HepG2 (cell line): ENCODE measurements around the gene LSM12. TPM values are rescaled to one million over a fixed set of nuclear protein-coding genes. Genes with fewer than 3 reads are reported as not detected.

ENCODE experiments used
- ATAC-seq: fragments of 200-7000 bp; cut with Tn5 transposase; 3 replicates; pipeline ENCODE4 v1.9.1; 2020; ENCODE audit warnings: mild to moderate bottlenecking, moderate library complexity
- BruUV-seq: library from RNA; stranded (reverse); fragments of 400-500 nt; replicated peaks from 2 replicates; lab custom pipeline; 2021; lab: Mats Ljungman, UMichigan
- CTCF ChIA-PET: fragments of 300-600 bp; formaldehyde crosslinking; extraction: SDS; loops from one replicate; lab custom pipeline; 2021; ENCODE audit warnings: low total read pairs, inconsistent platforms, low intra/inter-chr PET ratio; lab: Yijun Ruan, JAX
- POLR2A ChIA-PET: fragments of 350-600 bp; sonication (Branson Sonifier 250); formaldehyde crosslinking; loops from one replicate; lab custom pipeline; 2020; ENCODE audit warnings: antibody characterized with exemption, inconsistent platforms; lab: Yijun Ruan, JAX
- DNase-seq: peaks from one replicate; pipeline ENCODE4 v3.0.0-alpha.2; 2015; ENCODE audit warnings: low spot score
- FAIRE-seq: peaks from 3 replicates; lab custom pipeline; 2011; peaks lifted over from hg19 to GRCh38; lab: Jason Lieb, UNC
- H2AFZ ChIP-seq: one replicate; pipeline ENCODE4 v1.6.1; 2011; ENCODE audit warnings: low read length, inconsistent platforms
- H3K27ac ChIP-seq: fragments of 300-600 bp; 3 replicates; pipeline ENCODE4 v1.8.0; 2011; ENCODE audit warnings: mixed run types, mild to moderate bottlenecking, mixed read lengths, low read length, inconsistent platforms; ENCODE audit not compliant: insufficient read depth; ENCODE audit errors: extremely low read length
- H3K27me3 ChIP-seq, 2 experiments: fragments of 200-600 bp in 1 of 2; 2 replicates in 1 of 2; 3 replicates in 1 of 2; pipeline versions ENCODE4 v1.6.0 to v1.8.0; 2011; ENCODE audit warnings: low read length in 2 of 2, mild to moderate bottlenecking in 2 of 2, moderate library complexity in 2 of 2, inconsistent platforms in 1 of 2; ENCODE audit not compliant: insufficient read depth in 2 of 2, control insufficient read depth in 1 of 2
- H3K36me3 ChIP-seq, 2 experiments: fragments of 200-600 bp in 1 of 2; replicated peaks in 1 of 2; 2 replicates in 1 of 2; 3 replicates in 1 of 2; pipeline versions ENCODE4 v1.5.1 to v1.8.0; 2011; ENCODE audit warnings: low read length in 2 of 2, inconsistent platforms in 1 of 2; ENCODE audit not compliant: insufficient read depth in 2 of 2, control insufficient read depth in 1 of 2
- H3K4me1 ChIP-seq: 2 replicates; pipeline ENCODE4 v1.5.1; 2012; ENCODE audit warnings: low read length, inconsistent platforms; ENCODE audit not compliant: insufficient read depth
- H3K4me2 ChIP-seq: 2 replicates; pipeline ENCODE4 v1.6.0; 2011; ENCODE audit warnings: low read depth, low read length, inconsistent platforms
- H3K4me3 ChIP-seq, 3 experiments: fragments of 200-600 bp in 1 of 3; sonication (generic), shearing (Covaris generic) in 1 of 3; replicated peaks in 1 of 3; 2 replicates each; pipeline ENCODE4 v1.5.1; 2011 to 2016; ENCODE audit warnings: low read length in 3 of 3, inconsistent platforms in 2 of 3, low read depth in 2 of 3, mild to moderate bottlenecking in 2 of 3, control low read depth in 1 of 3, mixed read lengths in 1 of 3; ENCODE audit not compliant: insufficient read depth in 1 of 3
- H3K79me2 ChIP-seq: one replicate; pipeline ENCODE4 v1.6.1; 2011; ENCODE audit warnings: low read length, inconsistent platforms; ENCODE audit not compliant: insufficient read depth
- H3K9ac ChIP-seq: 2 replicates; pipeline ENCODE4 v1.6.0; 2011; ENCODE audit warnings: mild to moderate bottlenecking, low read depth, low read length, inconsistent platforms; ENCODE audit not compliant: insufficient read depth
- H3K9me3 ChIP-seq: 2 replicates; pipeline ENCODE4 v1.5.1; 2012; ENCODE audit warnings: mild to moderate bottlenecking, low read length
- H4K20me1 ChIP-seq: 2 replicates; pipeline ENCODE4 v1.6.0; 2011; ENCODE audit warnings: inconsistent platforms, mild to moderate bottlenecking, low read length, moderate library complexity; ENCODE audit not compliant: insufficient read depth
- FOSL2 ChIP-seq: sonication (generic); formaldehyde crosslinking; IDR thresholded peaks from 2 replicates; pipeline ENCODE4 v1.4.0; 2020; ENCODE audit warnings: missing genetic modification reagents
- MED1 ChIP-seq: sonication (generic); formaldehyde crosslinking; IDR thresholded peaks from 2 replicates; pipeline ENCODE4 v1.4.0; 2020; ENCODE audit warnings: missing genetic modification reagents
- NFKB2 ChIP-seq: sonication (generic); formaldehyde crosslinking; IDR thresholded peaks from 2 replicates; pipeline ENCODE4 v1.4.0; 2020; ENCODE audit warnings: missing genetic modification reagents, borderline replicate concordance
- PBX2 ChIP-seq: IDR thresholded peaks from 2 replicates; pipeline ENCODE4 v1.6.1; 2016; ENCODE audit warnings: control low read depth
- SP2 ChIP-seq: sonication (generic); formaldehyde crosslinking; IDR thresholded peaks from 2 replicates; pipeline ENCODE4 v1.5.1; 2020; ENCODE audit warnings: mild to moderate bottlenecking, missing genetic modification reagents
- THAP7 ChIP-seq: sonication (generic); formaldehyde crosslinking; IDR thresholded peaks from 2 replicates; pipeline ENCODE4 v1.8.1; 2023; ENCODE audit warnings: mild to moderate bottlenecking, missing genetic modification reagents
- U2AF2 ChIP-seq: fragments of 200-400 bp; formaldehyde crosslinking; IDR thresholded peaks from 2 replicates; pipeline ENCODE4 v1.6.1; 2017; ENCODE audit warnings: low read depth, mild to moderate bottlenecking, low read length
- UBTF ChIP-seq: sonication (generic); formaldehyde crosslinking; IDR thresholded peaks from 2 replicates; pipeline ENCODE4 v1.4.0; 2020; ENCODE audit warnings: mild to moderate bottlenecking, missing genetic modification reagents
- ZNF225 ChIP-seq: sonication (generic); formaldehyde crosslinking; IDR thresholded peaks from 2 replicates; pipeline ENCODE4 v1.4.0; 2020; ENCODE audit warnings: mild to moderate bottlenecking, missing genetic modification reagents
- ZNF512B ChIP-seq: sonication (generic); formaldehyde crosslinking; IDR thresholded peaks from 2 replicates; pipeline ENCODE4 v1.5.1; 2020; ENCODE audit warnings: missing genetic modification reagents, mild to moderate bottlenecking, borderline replicate concordance
- ZNF772 ChIP-seq: sonication (generic); formaldehyde crosslinking; IDR thresholded peaks from 2 replicates; pipeline ENCODE4 v1.5.0; 2020; ENCODE audit warnings: mild to moderate bottlenecking, missing genetic modification reagents
- WGBS: methylation state at CpG from one replicate; pipeline ENCODE4 v1.1.6; 2017; ENCODE audit warnings: low lambda C conversion rate; 5-methylcytosine and 5-hydroxymethylcytosine counted together
- in situ Hi-C: cut with HindIII; loops from 2 replicates; pipeline ENCODE4 v1.10.0; 2017; ENCODE audit warnings: low pct_unique_long_range_greater_than_20kb; ENCODE audit not compliant: extremely low pct_ligation_motif_present
- intact Hi-C: fragments of 100-400 bp; cut with micrococcal nuclease; formaldehyde crosslinking; loops from one replicate; pipeline ENCODE4 v1.10.0; 2022; ENCODE audit not compliant: unreplicated experiment
- polyA plus RNA-seq, 8 experiments: library from polyadenylated mRNA; depleted of rRNA in 3 of 8; stranded (reverse) in 7 of 8; unstranded in 1 of 8; fragments of >200 nt; fragmentation: Illumina TruSeq in 4 of 8; extraction: Trizol in 4 of 8; gene quantifications; 2 replicates each; pipeline versions ENCODE4 v1.2.1 to v1.2.3, GENCODE V29; 2011 to 2016; ENCODE audit warnings: low read depth in 4 of 8, missing spikeins in 1 of 8, mixed read lengths in 1 of 8; ENCODE audit not compliant: insufficient read depth in 1 of 8
- total RNA-seq, 5 experiments: library from RNA; depleted of rRNA; stranded (reverse); fragments of >200 nt; fragmentation: Illumina TruSeq; extraction: Trizol; gene quantifications; 2 replicates each; pipeline ENCODE4 v1.2.3, GENCODE V29; 2016; ENCODE audit warnings: low read depth in 1 of 5
- TF ChIP-seq, protein P1 (sequence below): sonication (generic); formaldehyde crosslinking; IDR thresholded peaks from 2 replicates; pipeline ENCODE4 v1.5.1; 2020; ENCODE audit warnings: missing genetic modification reagents, mild to moderate bottlenecking, borderline replicate concordance

LSM12 gene
- total and polyA plus RNA-seq, 2 of the 13 experiments (the other 11 are each of a cell fraction or from before 2014, with no cell fraction given): 52.8 to 55.7 TPM

DNA sequence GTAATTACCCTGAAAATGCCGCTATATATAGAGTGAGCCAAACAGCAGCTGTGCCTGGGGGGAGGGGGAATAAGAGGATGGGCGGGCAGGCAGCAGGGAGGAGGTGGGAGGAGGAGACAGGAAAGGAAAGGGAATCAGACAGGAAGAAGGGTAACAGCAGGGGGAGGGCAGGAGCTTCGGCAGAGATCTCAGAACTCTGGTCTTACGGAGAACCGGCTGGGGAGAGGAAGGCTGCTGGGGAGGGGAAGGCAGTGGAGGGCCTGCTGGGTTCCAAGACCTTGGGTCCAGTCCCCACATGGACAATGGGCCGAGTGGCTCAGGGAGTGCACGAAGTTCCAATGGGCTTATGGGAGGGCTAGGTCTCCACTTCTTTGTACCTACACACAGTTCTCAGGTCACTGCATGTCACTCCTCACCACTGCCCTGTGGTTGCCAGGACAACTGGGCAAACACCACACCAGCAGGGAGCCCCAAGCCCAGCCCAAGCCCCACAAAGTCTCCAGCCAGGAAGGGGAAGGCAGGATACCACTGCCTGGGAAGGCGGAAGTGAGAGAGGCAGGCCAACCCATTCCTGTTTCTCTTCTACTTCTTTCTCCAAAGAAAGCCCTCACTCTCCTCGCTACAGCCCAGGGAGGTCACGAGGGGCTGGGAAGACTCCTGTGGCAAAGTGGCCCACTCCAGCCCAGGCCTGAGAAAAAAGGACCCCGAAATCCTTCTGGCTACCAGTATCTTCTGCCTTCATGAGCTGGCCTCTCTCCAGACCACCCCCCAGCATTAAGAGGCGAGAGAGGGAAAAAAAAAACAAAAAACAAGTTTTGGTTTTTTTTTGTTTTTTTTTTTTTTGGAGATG is 29.4 kb upstream of the LSM12 start:
- Histone ChIP-seq H3K4me3 (peak overlapping the region; percentile 28 to 68 (median 31); a peak in 5 of 6 replicates), H3K9me3 (no peaks in the 10 kb centered on the region), H3K79me2 (peaks cover 13% of the 10 kb centered on the region), H3K36me3 (peaks cover 15 to 25% of the 10 kb centered on the region in 2 experiments), H2AFZ (no peak overlapping the region), H4K20me1 (peaks cover 7% of the 10 kb centered on the region; the same call in 1 of the 2 replicates), H3K27me3 (no peaks in the 10 kb centered on the region), H3K4me2 (peak overlapping the region; percentile 87), H3K9ac (peak overlapping the region; percentile 80), H3K27ac (peak overlapping the region; percentile 94), H3K4me1 (peaks cover 47% of the 10 kb centered on the region)
- intact Hi-C loops: loop anchor here (2.0 kb wide), 1 partner anchor 15 kb away; no protein-coding TSS in a partner anchor
- TSS peak; percentile 78 for BruUV-seq
- ATAC-seq (peak; percentile 92), DNase-seq (peak; percentile 94), FAIRE-seq (peak; percentile 99)
- ChIA-PET CTCF (interaction anchor here (1.0 to 2.4 kb wide), 3 partner anchors 12 to 20 kb away, joined by 3 to 17 read pairs (median 3); no protein-coding TSS in a partner anchor), POLR2A (interaction anchor here (0.7 to 3.1 kb wide), 9 partner anchors 9 to 91 kb away, joined by 4 to 23 read pairs (median 7); partner anchors contain the start of genes G6PC3, HDAC5, LSM12 and TMUB2)
- WGBS: 14% methylated on average over 11 of the region's 12 CpGs
- in situ Hi-C loops: no loop called here
- TF ChIP-seq ZNF225 (CRISPR knock-in tag) (0 out of 2 replicates have a peak, but pooled peaks have one; percentile 21), U2AF2 (peak; percentile 96), MED1 (CRISPR knock-in tag) (peak; percentile 42; the same call in 1 of the 2 replicates), NFKB2 (CRISPR knock-in tag) (peak; percentile 78; the same call in 1 of the 2 replicates), ZNF512B (no peak), FOSL2 (CRISPR knock-in tag) (peak; percentile 5; the same call in 1 of the 2 replicates), UBTF (CRISPR knock-in tag) (peak; percentile 70), SP2 (CRISPR knock-in tag) (no peak), THAP7 (0 out of 2 replicates have a peak, but pooled peaks have one; percentile 20), ZNF772 (CRISPR knock-in tag) (peak; percentile 31; the same call in 1 of the 2 replicates), PBX2 (CRISPR knock-in tag) (peak; percentile 48; the same call in 1 of the 2 replicates)
- TF ChIP-seq, protein P1, sequence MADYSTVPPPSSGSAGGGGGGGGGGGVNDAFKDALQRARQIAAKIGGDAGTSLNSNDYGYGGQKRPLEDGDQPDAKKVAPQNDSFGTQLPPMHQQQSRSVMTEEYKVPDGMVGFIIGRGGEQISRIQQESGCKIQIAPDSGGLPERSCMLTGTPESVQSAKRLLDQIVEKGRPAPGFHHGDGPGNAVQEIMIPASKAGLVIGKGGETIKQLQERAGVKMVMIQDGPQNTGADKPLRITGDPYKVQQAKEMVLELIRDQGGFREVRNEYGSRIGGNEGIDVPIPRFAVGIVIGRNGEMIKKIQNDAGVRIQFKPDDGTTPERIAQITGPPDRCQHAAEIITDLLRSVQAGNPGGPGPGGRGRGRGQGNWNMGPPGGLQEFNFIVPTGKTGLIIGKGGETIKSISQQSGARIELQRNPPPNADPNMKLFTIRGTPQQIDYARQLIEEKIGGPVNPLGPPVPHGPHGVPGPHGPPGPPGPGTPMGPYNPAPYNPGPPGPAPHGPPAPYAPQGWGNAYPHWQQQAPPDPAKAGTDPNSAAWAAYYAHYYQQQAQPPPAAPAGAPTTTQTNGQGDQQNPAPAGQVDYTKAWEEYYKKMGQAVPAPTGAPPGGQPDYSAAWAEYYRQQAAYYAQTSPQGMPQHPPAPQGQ (CRISPR knock-in tag): no peak
